H9 (cell line): ENCODE measurements around the gene CNNM4. TPM values are rescaled to one million over a fixed set of nuclear protein-coding genes. Genes with fewer than 3 reads are reported as not detected.
A peak's percentile ranks its signal among the peaks of the same experiment; 100 is the strongest.

ENCODE experiments used
- DNase-seq: peaks from one replicate; pipeline ENCODE4 v3.0.0-alpha.2; 2017
- H2AFZ ChIP-seq: one replicate; pipeline ENCODE4 v1.6.1; 2013; ENCODE audit warnings: mild to moderate bottlenecking, low read length, control low read depth, moderate library complexity
- H2AK5ac ChIP-seq: 2 replicates; pipeline ENCODE4 v1.6.1; 2013; ENCODE audit warnings: low read length, control low read depth, mixed read lengths; ENCODE audit not compliant: insufficient read length
- H2BK120ac ChIP-seq: one replicate; pipeline ENCODE4 v1.6.1; 2013; ENCODE audit warnings: low read depth, mild to moderate bottlenecking, low read length, control low read depth, inconsistent platforms; ENCODE audit not compliant: poor library complexity, severe bottlenecking
- H2BK12ac ChIP-seq: 2 replicates; pipeline ENCODE4 v1.6.1; 2013; ENCODE audit warnings: low read length, control low read depth, mixed read lengths, low read depth; ENCODE audit not compliant: insufficient read length
- H2BK15ac ChIP-seq: 2 replicates; pipeline ENCODE4 v1.6.1; 2013; ENCODE audit warnings: low read depth, low read length, control low read depth
- H2BK20ac ChIP-seq: one replicate; pipeline ENCODE4 v1.6.1; 2013; ENCODE audit warnings: low read depth, mild to moderate bottlenecking, low read length, control low read depth, inconsistent platforms; ENCODE audit not compliant: poor library complexity, severe bottlenecking
- H2BK5ac ChIP-seq: 2 replicates; pipeline ENCODE4 v1.6.1; 2013; ENCODE audit warnings: low read length, control low read depth, mixed read lengths; ENCODE audit not compliant: insufficient read length
- H3K14ac ChIP-seq: 2 replicates; pipeline ENCODE4 v1.6.1; 2013; ENCODE audit warnings: low read length, control low read depth; ENCODE audit not compliant: insufficient read depth
- H3K18ac ChIP-seq: 2 replicates; pipeline ENCODE4 v1.6.1; 2013; ENCODE audit warnings: low read depth, mild to moderate bottlenecking, mixed read lengths, low read length, control low read depth; ENCODE audit not compliant: insufficient read length
- H3K23ac ChIP-seq: 2 replicates; pipeline ENCODE4 v1.6.1; 2013; ENCODE audit warnings: low read length, control low read depth, mixed read lengths, low read depth; ENCODE audit not compliant: insufficient read length
- H3K23me2 ChIP-seq: 2 replicates; pipeline ENCODE4 v1.6.1; 2013; ENCODE audit warnings: low read depth, mild to moderate bottlenecking, mixed read lengths, low read length, control low read depth; ENCODE audit not compliant: insufficient read length, poor library complexity, severe bottlenecking
- H3K27ac ChIP-seq: 2 replicates; pipeline ENCODE4 v1.5.1; 2013; ENCODE audit warnings: low read length, control low read depth, mixed read lengths, low read depth; ENCODE audit not compliant: insufficient read length
- H3K27me3 ChIP-seq: 2 replicates; pipeline ENCODE4 v1.6.1; 2013; ENCODE audit warnings: low read length, control low read depth, inconsistent platforms; ENCODE audit not compliant: insufficient read depth
- H3K4ac ChIP-seq: 2 replicates; pipeline ENCODE4 v1.6.1; 2013; ENCODE audit warnings: low read depth, mild to moderate bottlenecking, control low read depth, inconsistent platforms, low read length, moderate library complexity
- H3K4me1 ChIP-seq: 2 replicates; pipeline ENCODE4 v1.6.1; 2013; ENCODE audit warnings: low read length, control low read depth, inconsistent platforms; ENCODE audit not compliant: insufficient read depth
- H3K4me2 ChIP-seq: 2 replicates; pipeline ENCODE4 v1.6.1; 2013; ENCODE audit warnings: low read length, control low read depth, mixed read lengths; ENCODE audit not compliant: insufficient read length, insufficient read depth
- H3K56ac ChIP-seq: 2 replicates; pipeline ENCODE4 v1.6.1; 2013; ENCODE audit warnings: low read depth, mild to moderate bottlenecking, mixed read lengths, low read length, control low read depth; ENCODE audit not compliant: insufficient read length
- H3K79me1 ChIP-seq: 2 replicates; pipeline ENCODE4 v1.6.1; 2013; ENCODE audit warnings: low read depth, mild to moderate bottlenecking, moderate library complexity, low read length, control low read depth, inconsistent platforms; ENCODE audit not compliant: insufficient read depth, poor library complexity, severe bottlenecking
- H3K79me2 ChIP-seq: 2 replicates; pipeline ENCODE4 v1.6.1; 2013; ENCODE audit warnings: low read length, control low read depth, inconsistent platforms; ENCODE audit not compliant: insufficient read depth
- H3K9ac ChIP-seq: 2 replicates; pipeline ENCODE4 v1.6.1; 2013; ENCODE audit warnings: low read length, control low read depth, mixed read lengths; ENCODE audit not compliant: insufficient read length; ENCODE audit errors: extremely low read depth
- H3K9me3 ChIP-seq: one replicate; pipeline ENCODE4 v1.6.1; 2013; ENCODE audit warnings: low read depth, low read length, inconsistent platforms; ENCODE audit not compliant: control insufficient read depth
- H3T11ph ChIP-seq: one replicate; pipeline ENCODE4 v1.6.1; 2013; ENCODE audit warnings: mild to moderate bottlenecking, low read length, control low read depth, inconsistent platforms
- H4K20me1 ChIP-seq: one replicate; pipeline ENCODE4 v1.6.1; 2013; ENCODE audit not compliant: control insufficient read depth, insufficient read length, insufficient read depth
- H4K5ac ChIP-seq: 2 replicates; pipeline ENCODE4 v1.6.1; 2013; ENCODE audit warnings: low read depth, mild to moderate bottlenecking, mixed read lengths, low read length, control low read depth; ENCODE audit not compliant: insufficient read length
- H4K8ac ChIP-seq: replicated peaks from 2 replicates; pipeline ENCODE4 v1.6.1; 2013; ENCODE audit warnings: low read length, control low read depth, mixed read lengths, low read depth; ENCODE audit not compliant: insufficient read length
- H4K91ac ChIP-seq: 2 replicates; pipeline ENCODE4 v1.6.1; 2013; ENCODE audit warnings: low read depth, mild to moderate bottlenecking, moderate library complexity, mixed read lengths, low read length, control low read depth; ENCODE audit not compliant: insufficient read length
- H3K27ac Mint-ChIP-seq, 3 experiments: 2 replicates in 2 of 3; 3 replicates in 1 of 3; pipeline ENCODE4 v1.8.0; 2020 to 2021; ENCODE audit warnings: mixed read lengths in 3 of 3, mild to moderate bottlenecking in 1 of 3, moderate library complexity in 1 of 3
- H3K27me3 Mint-ChIP-seq: 2 replicates; pipeline ENCODE4 v1.8.0; 2021; ENCODE audit warnings: low read depth, mild to moderate bottlenecking, moderate library complexity, mixed read lengths
- H3K36me3 Mint-ChIP-seq, 3 experiments: 2 replicates in 2 of 3; 3 replicates in 1 of 3; pipeline ENCODE4 v1.8.0; 2020 to 2021; ENCODE audit warnings: low read depth in 3 of 3, mixed read lengths in 3 of 3; ENCODE audit not compliant: insufficient read depth in 1 of 3
- H3K4me1 Mint-ChIP-seq, 2 experiments: 2 replicates each; pipeline ENCODE4 v1.8.0; 2020; ENCODE audit warnings: mixed read lengths in 2 of 2
- H3K4me3 Mint-ChIP-seq, 2 experiments: 2 replicates in 1 of 2; 3 replicates in 1 of 2; pipeline ENCODE4 v1.8.0; 2020 to 2021; ENCODE audit warnings: mild to moderate bottlenecking in 2 of 2, mixed read lengths in 2 of 2, moderate library complexity in 1 of 2
- H3K9me3 Mint-ChIP-seq, 2 experiments: 2 replicates in 1 of 2; 3 replicates in 1 of 2; pipeline ENCODE4 v1.8.0; 2020; ENCODE audit warnings: mild to moderate bottlenecking in 2 of 2, mixed read lengths in 2 of 2, moderate library complexity in 1 of 2
- CTCF ChIP-seq: fragments of 200-600 bp; sonication (generic); conservative IDR thresholded peaks from 3 replicates; pipeline ENCODE4 v1.8.0; 2021; ENCODE audit warnings: antibody characterized with exemption, mild to moderate bottlenecking
- WGBS: extraction: QIAGEN DNeasy Blood & Tissue Kit; methylation state at CpG from one replicate; pipeline ENCODE4 v1.1.7; 2013; ENCODE audit warnings: missing lambda C conversion rate, low lambda C conversion rate, mixed read lengths; ENCODE audit not compliant: insufficient read length; ENCODE audit errors: extremely low coverage; 5-methylcytosine and 5-hydroxymethylcytosine counted together
- microRNA-seq: library from miRNA; unstranded; fragments of <30 nt; microRNA quantifications from one replicate; pipeline ENCODE4, GENCODE V29; 2020; ENCODE audit warnings: borderline microRNAs expressed
- total RNA-seq: library from RNA; stranded (reverse); gene quantifications from 2 replicates; pipeline ENCODE4 v1.2.1, GENCODE V29; 2021

CNNM4 gene
- total RNA-seq, 1 experiment from 2014 or later, result 8.5 TPM

- Histone ChIP-seq H3K27ac (no peak overlapping the region), H3K79me1 (no peaks in the 10 kb centered on the region), H4K5ac (no peak overlapping the region), H3K14ac (no peak overlapping the region), H3K79me2 (peaks cover 1% of the 10 kb centered on the region; the same call in 1 of the 2 replicates), H3T11ph (no peak overlapping the region), H4K8ac (no peak overlapping the region), H3K9me3 (no peaks in the 10 kb centered on the region), H2BK15ac (no peak overlapping the region), H3K23ac (no peak overlapping the region), H2AK5ac (no peak overlapping the region), H3K4ac (no peak overlapping the region), H2BK120ac (no peak overlapping the region), H4K91ac (no peak overlapping the region), H2AFZ (no peak overlapping the region), H2BK12ac (no peak overlapping the region), H3K23me2 (peaks cover 6% of the 10 kb centered on the region), H3K56ac (no peak overlapping the region), H3K18ac (no peak overlapping the region), H3K9ac (no peak overlapping the region), H3K4me1 (no peaks in the 10 kb centered on the region; the same call in 1 of the 2 replicates), H3K27me3 (no peaks in the 10 kb centered on the region), H3K4me2 (no peak overlapping the region), H2BK5ac (no peak overlapping the region), H2BK20ac (no peak overlapping the region), H4K20me1 (peaks cover 2% of the 10 kb centered on the region)
- DNase-seq, result no peak
- Mint-ChIP-seq H3K36me3 (peaks cover 29 to 56% (median 54%) of the 10 kb centered on the region in 3 experiments), H3K4me1 (peaks cover 22 to 24% of the 10 kb centered on the region in 2 experiments), H3K27me3 (no peaks in the 10 kb centered on the region; the same call in 1 of the 2 replicates), H3K27ac (0 out of 7 replicates have a peak overlapping the region, but pooled peaks of 1 of the 3 experiments have one; percentile 61), H3K4me3 (no peak overlapping the region), H3K9me3 (no peaks in the 10 kb centered on the region)
- TF ChIP-seq CTCF, result no peak
- WGBS, result no CpG with 5 or more reads among the region's 17 CpGs
Measured at GRCh38 chr2:96861074-96861473, 100.4 kb downstream of the CNNM4 start.

Small RNA genes lying within 50 kb of the gene (microRNA-seq; reads per million reads assigned to microRNA genes)
- 0.35 reads per million for gene MIR3127

Other genes with a start within 250 kb of the CNNM4 start
- 3.8 and 4.5 TPM in 2 replicates for gene ARID5A, start 224.2 kb upstream of the CNNM4 start, total RNA-seq
- 34.2 and 35.7 TPM in 2 replicates for gene KANSL3, start 122.6 kb upstream of the CNNM4 start, total RNA-seq
- 0.83 and 1.2 TPM in 2 replicates for gene FER1L5, start 118.1 kb upstream of the CNNM4 start, total RNA-seq
- 17.6 and 18.8 TPM in 2 replicates for gene LMAN2L, start 20.8 kb upstream of the CNNM4 start, total RNA-seq
- gene CNNM3, start 55.4 kb downstream of the CNNM4 start, total RNA-seq, result 22.8 and 25.0 TPM in 2 replicates
- gene ANKRD23, start 83.1 kb downstream of the CNNM4 start, total RNA-seq, result 2.3 and 2.4 TPM in 2 replicates
- 13.0 and 13.9 TPM in 2 replicates for gene ANKRD39, start 97.1 kb downstream of the CNNM4 start, total RNA-seq
- gene SEMA4C, start 109.2 kb downstream of the CNNM4 start, total RNA-seq, result 81.6 and 87.2 TPM in 2 replicates
- 0.24 and 0.39 TPM in 2 replicates for gene FAM178B, start 225.7 kb downstream of the CNNM4 start, total RNA-seq